Stimulated activated effector memory CD8-positive, alpha-beta T cell treated with anti-CD3 and anti-CD28 coated beads, Interleukin-12 subunit alpha, Interleukin-12 subunit beta, amount 100 ng/mL, for 72 hours (primary cell): Measurements from ENCODE around the gene ELP5.

Experiments
- ATAC-seq: fragments of 150-1000 bp; cut with Tn5 transposase; 2 replicates; pipeline ENCODE4 v1.10.0; 2021
- DNase-seq, 2 donors: peaks; one replicate each; pipeline ENCODE4 v3.0.0; 2021 to 2022; ENCODE audit warnings: low spot score in 2 of 2
- H3K27ac Mint-ChIP-seq: one replicate; pipeline ENCODE4 v1.8.0; 2022; ENCODE audit warnings: mild to moderate bottlenecking, mixed read lengths
- H3K36me3 Mint-ChIP-seq: one replicate; pipeline ENCODE4 v1.8.0; 2022; ENCODE audit warnings: mild to moderate bottlenecking, mixed read lengths
- H3K4me1 Mint-ChIP-seq: one replicate; pipeline ENCODE4 v1.8.0; 2022; ENCODE audit warnings: mixed read lengths
- H3K4me3 Mint-ChIP-seq: one replicate; pipeline ENCODE4 v1.8.0; 2022; ENCODE audit warnings: mild to moderate bottlenecking, mixed read lengths
- H3K9me3 Mint-ChIP-seq: one replicate; pipeline ENCODE4 v1.8.0; 2022; ENCODE audit warnings: mixed read lengths

Gene ELP5

DNA sequence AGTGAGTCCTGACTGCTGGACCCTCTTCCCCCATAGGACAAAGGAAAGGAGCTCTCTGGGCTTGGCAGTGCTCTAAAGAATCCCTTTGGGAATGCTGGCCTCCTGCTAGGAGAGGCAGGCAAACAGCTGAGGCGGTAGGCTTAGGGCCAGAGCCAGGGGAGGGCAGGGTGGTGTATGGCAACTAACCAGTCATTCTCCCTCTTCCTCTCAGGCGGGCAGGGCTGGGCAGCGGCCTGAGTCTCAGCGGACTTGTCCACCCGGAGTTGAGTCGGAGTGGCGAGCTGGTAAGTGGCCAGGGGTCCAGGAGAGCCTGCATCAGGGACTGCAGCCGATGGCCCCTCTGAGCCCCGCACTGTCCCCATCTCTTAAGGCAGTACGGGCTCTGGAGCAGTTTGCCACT, 27.9 kb upstream of the ELP5 start:
- Mint-ChIP-seq H3K27ac (peak overlapping the region; percentile 83), H3K36me3 (peaks cover 96% of the 10 kb centered on the region), H3K9me3 (no peaks in the 10 kb centered on the region), H3K4me1 (peaks cover 42% of the 10 kb centered on the region), H3K4me3 (no peak overlapping the region)
- no peak for ATAC-seq
- DNase-seq = no peak

DNA sequence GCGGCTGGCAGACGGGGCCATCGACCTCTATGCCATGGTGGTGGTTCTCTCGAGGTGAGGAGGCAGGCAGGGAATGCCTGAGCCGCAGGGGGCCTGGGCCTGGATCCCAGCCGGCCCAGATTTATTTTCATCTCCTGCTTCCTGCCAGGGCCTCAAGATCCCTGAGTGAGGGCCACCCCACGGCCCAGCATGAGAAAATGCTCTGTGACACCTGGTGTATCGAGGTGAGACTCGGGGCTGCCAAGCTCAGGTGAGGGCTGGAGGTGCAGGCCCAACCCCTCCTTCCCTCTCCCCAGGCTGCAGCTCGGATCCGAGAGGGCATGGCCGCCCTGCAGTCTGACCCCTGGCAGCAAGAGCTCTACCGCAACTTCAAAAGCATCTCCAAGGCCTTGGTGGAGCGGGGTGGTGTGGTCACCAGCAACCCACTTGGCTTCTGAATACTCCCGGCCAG, 27.3 kb upstream of the ELP5 start:
- DNase-seq = no peak
- peaks cover 37% of the 10 kb centered on the region for H3K4me1 Mint-ChIP-seq
- no peak overlapping the region for H3K27ac Mint-ChIP-seq
- H3K4me3 Mint-ChIP-seq = no peak overlapping the region
- H3K9me3 Mint-ChIP-seq = no peaks in the 10 kb centered on the region
- ATAC-seq = no peak
- peaks cover 97% of the 10 kb centered on the region for H3K36me3 Mint-ChIP-seq

DNA sequence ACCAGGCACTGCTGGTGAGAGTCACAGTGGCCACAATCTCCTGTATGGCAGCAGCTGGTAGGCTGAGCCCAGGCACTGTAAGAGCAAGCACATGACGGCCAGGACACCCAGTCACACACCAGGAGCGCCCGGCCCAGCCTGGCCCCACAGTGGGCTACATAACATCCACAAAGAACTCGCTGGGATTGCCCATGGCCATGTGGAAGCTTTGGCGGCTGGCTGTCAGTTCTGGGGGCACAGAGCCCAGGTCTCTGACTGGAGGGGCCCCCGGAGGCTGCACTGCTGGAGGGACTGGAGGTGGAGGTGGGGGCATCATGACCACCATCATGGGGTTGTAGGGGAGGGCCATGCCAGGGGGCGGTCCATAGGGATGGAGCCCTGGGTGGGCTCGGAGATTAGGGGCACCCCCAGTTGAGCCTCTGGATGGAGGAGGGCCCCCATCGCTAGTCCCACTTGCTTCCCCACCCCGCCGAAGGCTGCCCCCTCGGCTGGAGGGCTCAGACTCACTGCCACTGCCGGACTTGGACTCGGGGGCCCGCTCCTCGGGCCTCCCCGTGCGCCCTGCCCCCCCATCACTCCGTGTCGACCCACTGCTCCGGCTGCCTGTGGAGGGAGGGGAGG, 26.2 kb upstream of the ELP5 start:
- H3K4me1 Mint-ChIP-seq = peaks cover 36% of the 10 kb centered on the region
- no peaks in the 10 kb centered on the region for H3K9me3 Mint-ChIP-seq
- DNase-seq = no peak
- H3K36me3 Mint-ChIP-seq = peaks cover 97% of the 10 kb centered on the region
- ATAC-seq = no peak
- H3K4me3 Mint-ChIP-seq = no peak overlapping the region
- no peak overlapping the region for H3K27ac Mint-ChIP-seq

DNA sequence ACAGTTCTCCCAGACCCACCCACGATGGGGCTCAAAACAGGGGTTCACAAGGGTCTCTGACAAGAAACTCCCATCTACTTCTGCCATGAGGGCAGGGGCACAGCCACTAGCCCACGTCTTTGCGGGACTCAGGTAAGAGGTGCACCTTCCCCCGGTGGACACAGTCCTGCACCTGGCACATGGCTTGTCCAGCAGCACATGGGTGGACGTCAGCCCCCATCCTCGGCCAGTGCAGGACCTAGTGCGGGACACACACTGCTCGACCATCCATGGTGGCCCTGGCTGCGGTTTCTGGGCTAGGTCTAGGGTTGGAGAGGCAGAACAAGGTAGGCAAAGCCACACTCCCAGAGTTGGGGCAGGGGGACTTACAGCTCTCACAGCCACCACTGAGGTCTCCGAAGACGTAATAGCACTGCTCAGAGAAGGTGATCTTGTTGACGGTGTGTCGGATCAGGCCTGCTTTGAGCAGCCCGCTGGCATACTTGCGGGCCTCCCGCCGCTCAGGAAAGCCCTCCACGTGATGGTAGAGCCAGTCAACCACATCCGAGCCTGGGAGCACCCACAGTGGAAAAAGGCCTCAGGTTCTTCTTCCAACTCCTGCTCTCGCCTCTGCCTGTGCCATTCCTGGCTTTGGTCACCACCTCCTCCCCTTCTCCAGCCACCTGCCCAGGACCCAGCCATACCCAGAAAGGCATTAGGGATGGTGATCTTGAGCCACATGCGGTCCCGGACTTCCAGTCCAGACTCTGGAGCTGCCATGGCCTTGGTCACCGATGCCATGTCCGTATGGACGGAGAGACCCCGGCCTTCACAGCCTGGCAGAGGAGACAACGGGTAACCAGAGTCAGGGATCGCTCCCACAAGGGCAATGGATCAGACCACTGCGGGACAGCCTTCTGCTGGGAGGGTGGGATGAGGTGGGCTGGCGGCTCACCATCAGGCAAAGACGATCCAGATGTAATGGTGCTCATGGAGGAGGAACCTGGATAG, 25.0 kb upstream of the ELP5 start:
- H3K9me3 Mint-ChIP-seq = no peaks in the 10 kb centered on the region
- peaks cover 91% of the 10 kb centered on the region for H3K36me3 Mint-ChIP-seq
- DNase-seq (no peak), ATAC-seq (peak; percentile 17)
- peak overlapping the region; percentile 40 for H3K27ac Mint-ChIP-seq
- H3K4me3 Mint-ChIP-seq = no peak overlapping the region
- H3K4me1 Mint-ChIP-seq = peaks cover 32% of the 10 kb centered on the region

DNA sequence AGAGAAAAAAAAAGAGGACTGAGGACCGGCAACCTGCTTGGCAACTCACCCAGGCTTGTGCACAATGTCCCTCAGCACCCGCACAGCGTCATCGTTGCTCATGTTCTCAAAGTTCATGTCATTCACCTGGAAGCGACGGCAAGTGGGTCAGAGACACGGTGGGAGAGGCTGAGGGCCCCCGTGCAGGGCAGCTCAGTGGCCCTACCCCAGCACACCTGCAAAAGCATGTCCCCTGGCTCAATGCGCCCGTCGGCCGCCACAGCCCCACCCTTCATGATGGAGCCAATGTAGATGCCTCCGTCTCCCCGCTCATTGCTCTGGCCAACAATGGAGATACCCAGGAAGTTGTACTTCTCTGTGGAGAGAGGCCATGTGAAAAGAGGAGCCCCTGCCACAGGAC, 23.1 kb upstream of the ELP5 start:
- DNase-seq = no peak
- peaks cover 43% of the 10 kb centered on the region for H3K4me1 Mint-ChIP-seq
- H3K27ac Mint-ChIP-seq = peak overlapping the region; percentile 48
- no peak for ATAC-seq
- H3K4me3 Mint-ChIP-seq = no peak overlapping the region
- peaks cover 83% of the 10 kb centered on the region for H3K36me3 Mint-ChIP-seq
- no peaks in the 10 kb centered on the region for H3K9me3 Mint-ChIP-seq

DNA sequence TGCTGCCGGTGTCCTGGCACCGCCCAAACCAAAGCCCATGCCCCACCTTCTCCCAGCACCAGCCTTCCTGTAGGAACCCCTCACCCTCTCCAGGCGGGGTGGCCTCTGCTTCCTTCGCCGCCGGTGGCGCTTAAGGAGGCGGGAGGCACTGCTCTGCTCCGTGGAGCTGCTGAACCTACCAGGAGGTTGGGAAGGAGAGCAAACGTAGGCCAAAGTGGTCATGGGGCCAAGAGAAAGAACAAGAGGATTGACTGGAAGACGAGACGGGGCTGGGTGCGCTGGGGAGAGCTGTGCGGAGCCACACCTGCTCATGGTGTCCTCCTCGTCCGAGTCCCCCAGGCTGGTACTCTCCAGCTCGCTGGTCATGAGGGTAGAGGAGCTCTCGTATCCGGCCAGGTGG, 22.5 kb upstream of the ELP5 start:
- H3K9me3 Mint-ChIP-seq = no peaks in the 10 kb centered on the region
- peaks cover 46% of the 10 kb centered on the region for H3K4me1 Mint-ChIP-seq
- H3K4me3 Mint-ChIP-seq = no peak overlapping the region
- peak overlapping the region; percentile 48 for H3K27ac Mint-ChIP-seq
- H3K36me3 Mint-ChIP-seq = peaks cover 83% of the 10 kb centered on the region
- ATAC-seq (no peak), DNase-seq (no peak)

DNA sequence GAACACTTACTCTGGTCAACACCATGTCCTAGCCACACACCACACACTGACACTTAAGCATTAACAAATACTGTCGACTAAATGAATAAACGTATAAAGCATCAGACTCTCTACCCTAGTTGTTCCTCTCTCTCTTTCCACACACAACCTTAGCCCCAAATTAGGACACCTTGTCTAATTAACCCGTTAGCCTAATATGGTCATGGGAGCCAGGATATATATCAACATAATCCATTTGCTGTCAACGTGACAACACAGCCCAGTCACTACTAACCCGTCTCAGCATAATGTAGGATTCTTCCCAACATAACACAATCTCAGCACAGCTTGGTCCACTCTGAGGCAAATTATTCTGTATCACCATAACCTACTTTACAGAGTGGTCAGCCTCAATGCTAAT, 19.9 kb upstream of the ELP5 start:
- Mint-ChIP-seq H3K36me3 (peaks cover 85% of the 10 kb centered on the region), H3K4me1 (peaks cover 72% of the 10 kb centered on the region), H3K9me3 (no peaks in the 10 kb centered on the region), H3K27ac (no peak overlapping the region), H3K4me3 (peak overlapping the region; percentile 99)
- ATAC-seq (no peak), DNase-seq (no peak)

DNA sequence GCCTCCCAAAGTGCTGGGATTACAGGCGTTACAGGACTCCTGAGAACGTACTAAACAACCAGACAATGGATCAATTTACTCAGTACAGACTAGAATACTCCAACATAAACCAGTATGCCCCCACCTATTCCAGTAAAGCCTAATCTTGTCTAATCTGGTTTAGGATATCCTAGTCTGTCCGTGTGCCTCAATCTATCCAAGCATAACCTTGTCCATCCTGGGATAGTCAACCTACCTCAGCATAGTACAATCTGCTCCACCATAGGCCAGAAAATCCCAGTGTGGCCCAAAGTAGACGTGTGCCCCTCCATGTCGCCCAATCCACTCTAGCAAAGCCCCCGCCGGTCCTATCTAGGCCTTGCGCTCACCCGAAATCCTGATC, 18.3 kb upstream of the ELP5 start:
- H3K4me1 Mint-ChIP-seq = peaks cover 68% of the 10 kb centered on the region
- peaks cover 80% of the 10 kb centered on the region for H3K36me3 Mint-ChIP-seq
- H3K4me3 Mint-ChIP-seq = peak overlapping the region; percentile 99
- H3K27ac Mint-ChIP-seq = peak overlapping the region; percentile 95
- no peaks in the 10 kb centered on the region for H3K9me3 Mint-ChIP-seq
- ATAC-seq = peak; percentile 4
- no peak for DNase-seq

DNA sequence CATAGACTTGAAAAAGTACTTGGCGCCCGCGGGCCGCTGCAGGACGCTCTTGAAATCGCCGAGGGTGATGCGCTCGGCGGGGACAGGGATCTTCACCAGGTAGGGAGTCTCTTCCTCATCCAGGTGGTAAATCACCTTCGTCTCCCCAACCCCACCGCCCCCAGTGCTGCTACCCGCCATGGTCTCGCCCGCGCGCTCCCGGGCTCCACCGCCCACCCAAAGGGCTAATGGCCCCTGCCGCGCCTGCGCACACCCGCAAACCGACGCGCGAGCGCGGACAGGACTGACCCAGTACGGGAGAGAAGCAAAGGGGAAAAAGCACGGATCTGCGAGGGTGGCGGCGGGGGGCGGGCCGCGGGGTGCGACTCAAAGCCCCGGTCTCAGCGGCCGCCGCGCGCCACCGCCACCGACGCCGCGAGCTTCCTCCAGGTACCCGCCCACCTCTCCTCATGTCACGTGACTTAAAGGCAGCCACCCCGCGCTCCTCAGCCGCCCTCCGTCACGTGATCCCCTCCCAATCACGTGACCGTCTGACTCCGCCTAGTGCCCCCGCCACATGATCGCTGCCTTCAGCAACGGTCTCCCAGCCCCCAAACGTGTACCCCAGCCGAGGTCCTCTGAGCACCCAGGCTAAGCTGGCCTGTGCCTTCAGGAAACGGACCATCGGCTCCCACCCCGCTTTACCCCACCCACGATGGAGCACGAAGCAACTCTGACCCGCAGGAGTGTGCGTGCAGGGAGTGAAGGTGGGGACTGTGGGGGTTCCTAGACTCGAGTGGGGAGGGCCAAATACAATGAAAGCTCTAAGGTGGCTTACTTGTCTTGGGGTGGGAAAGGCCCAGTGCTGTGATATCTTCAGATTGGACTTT, 17.7 kb upstream of the ELP5 start, which contains the start of gene DVL2:
TSS of gene DVL2 (minus strand) at position 435 of the 869 bp plus-strand sequence. CDS start at position 180, 255 bp downstream.
- ATAC-seq (peak; percentile 65), DNase-seq (peak; percentile 85 to 98)
- peak within 1 kb of the TSS; percentile 99 for H3K4me3 Mint-ChIP-seq
- H3K27ac Mint-ChIP-seq = peak within 1 kb of the TSS; percentile 95
- peaks cover 80% of the 10 kb centered on the region for H3K36me3 Mint-ChIP-seq
- H3K9me3 Mint-ChIP-seq = no peaks in the 10 kb centered on the region
- H3K4me1 Mint-ChIP-seq = peaks cover 68% of the 10 kb centered on the region

DNA sequence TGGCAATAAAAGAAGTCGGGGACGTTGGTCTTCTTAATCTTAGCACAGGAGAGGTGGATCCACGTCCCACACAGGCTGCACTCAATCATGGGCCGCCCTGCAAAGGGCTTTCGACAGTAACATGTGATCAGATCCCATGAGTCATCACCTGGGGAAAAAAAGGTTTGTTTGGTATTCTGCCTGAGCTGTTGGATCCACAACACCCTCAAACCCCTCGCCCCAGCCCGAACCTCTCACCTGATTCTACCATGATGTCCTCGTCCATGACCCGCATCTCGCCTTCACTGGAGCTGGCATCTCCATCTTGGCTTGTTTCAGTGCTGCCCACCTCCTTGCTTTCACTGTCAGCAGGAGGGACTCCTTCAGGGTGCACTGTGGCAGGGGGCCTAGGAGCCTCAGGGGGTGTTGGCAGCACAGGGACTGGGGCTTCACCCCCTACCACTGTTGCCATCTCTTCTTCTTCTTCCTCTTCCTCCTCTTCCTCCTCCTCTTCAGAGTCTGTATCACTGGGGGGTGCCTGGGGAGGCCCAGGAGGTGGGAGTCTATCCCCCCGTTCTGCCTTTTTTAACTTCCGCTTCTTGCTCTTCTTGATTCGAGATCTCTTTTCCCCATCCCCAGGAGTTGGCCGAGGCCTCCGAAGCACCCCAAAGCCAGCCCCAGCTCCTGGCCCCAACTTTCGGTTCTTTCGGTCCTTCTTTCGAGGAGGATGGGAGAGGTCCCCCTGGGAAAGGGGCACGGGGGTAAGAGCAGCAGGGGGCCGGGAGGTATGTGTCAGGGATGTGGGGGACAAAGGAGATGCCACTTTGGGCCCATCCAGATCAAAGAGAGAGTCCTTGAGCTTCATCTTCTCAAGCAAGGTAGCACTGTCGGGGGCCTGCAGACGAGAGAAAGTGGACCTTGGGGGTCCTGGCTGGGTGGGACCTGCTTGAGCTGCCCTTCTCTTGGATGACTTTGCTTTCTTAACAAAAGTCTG, 16.0 kb upstream of the ELP5 start:
- Mint-ChIP-seq H3K9me3 (no peaks in the 10 kb centered on the region), H3K4me3 (peak overlapping the region; percentile 99), H3K27ac (peak overlapping the region; percentile 36), H3K4me1 (peaks cover 74% of the 10 kb centered on the region), H3K36me3 (peaks cover 82% of the 10 kb centered on the region)
- DNase-seq = no peak
- no peak for ATAC-seq

DNA sequence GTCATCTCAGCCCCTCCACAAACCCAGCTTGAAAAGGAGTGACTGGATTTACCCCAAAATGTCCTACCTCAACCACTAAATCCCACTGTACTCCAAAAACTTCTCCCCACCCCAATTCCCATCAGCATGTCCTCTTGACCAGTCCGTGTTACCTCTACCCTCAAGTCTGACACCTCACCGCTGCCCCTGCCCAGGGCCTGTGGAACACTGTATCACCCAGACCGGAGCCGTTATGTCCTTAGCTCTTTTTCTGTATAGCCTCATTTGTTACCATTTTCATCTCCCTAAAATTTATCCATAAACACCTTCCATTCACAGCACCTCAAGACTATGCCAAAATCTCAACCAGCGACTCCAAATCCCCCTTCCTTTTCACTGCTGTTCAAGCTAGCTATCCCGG, 15.2 kb upstream of the ELP5 start:
- no peaks in the 10 kb centered on the region for H3K9me3 Mint-ChIP-seq
- H3K36me3 Mint-ChIP-seq = peaks cover 88% of the 10 kb centered on the region
- peaks cover 79% of the 10 kb centered on the region for H3K4me1 Mint-ChIP-seq
- DNase-seq (no peak), ATAC-seq (no peak)
- H3K27ac Mint-ChIP-seq = peak overlapping the region; percentile 97
- peak overlapping the region; percentile 99 for H3K4me3 Mint-ChIP-seq

DNA sequence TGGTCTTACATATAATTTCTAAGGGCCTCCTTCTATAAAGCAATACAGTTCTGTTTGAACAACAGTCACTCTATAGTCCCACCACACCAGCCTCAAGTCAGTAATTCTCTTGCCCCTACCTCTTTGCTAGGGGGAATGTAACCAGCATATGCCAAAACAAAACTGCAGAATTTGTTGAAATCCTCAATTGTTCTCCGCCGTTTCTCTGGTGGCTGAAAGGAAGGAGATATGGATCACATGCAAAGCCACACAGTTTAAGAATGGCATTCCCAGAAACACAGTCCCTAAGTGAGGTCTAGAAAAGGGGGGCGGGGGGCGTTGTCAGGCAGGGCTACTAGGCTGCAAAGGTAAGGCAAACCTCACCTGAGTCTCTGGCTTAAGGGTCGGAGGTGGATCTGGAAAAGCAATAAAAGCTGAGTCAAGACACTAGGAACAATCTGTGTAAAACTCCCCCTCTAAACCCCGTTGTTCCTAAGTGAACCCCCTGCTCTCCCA, 14.7 kb upstream of the ELP5 start:
- peaks cover 88% of the 10 kb centered on the region for H3K36me3 Mint-ChIP-seq
- no peak for DNase-seq
- H3K4me1 Mint-ChIP-seq = peaks cover 79% of the 10 kb centered on the region

DNA sequence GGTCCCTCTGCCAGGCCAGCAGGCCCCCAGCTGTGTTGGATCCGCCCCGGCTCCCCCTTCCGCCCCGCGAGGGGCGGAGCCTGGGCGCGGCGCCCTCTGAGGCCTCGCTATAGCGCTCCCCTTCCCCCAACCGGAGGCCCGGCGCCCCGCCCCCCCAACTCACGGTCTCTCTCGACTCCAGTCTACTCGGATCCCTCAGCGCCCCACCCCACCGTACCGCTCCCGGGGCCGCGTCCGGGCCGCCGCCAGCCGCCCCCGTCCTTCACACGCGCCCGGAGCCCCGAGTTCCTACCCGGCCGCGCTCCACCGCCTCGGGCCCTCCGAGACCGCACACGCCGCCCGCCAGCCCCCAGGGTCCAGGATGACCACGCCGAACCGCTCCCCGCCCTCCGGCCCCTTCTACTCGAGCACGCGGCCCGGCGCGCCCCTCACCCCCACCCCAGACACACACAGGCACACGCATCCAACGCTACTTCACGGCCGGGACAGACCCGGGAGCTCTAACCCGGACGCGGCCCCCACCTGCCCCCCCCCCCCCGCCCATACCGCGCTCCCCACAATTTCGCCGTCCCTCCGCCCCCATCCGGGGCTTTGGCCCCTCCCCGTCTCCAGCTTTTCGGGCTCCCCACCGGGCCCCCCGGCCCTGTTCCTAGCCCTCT, 14.1 kb upstream of the ELP5 start:
- H3K4me3 Mint-ChIP-seq = peak overlapping the region; percentile 99
- peaks cover 80% of the 10 kb centered on the region for H3K4me1 Mint-ChIP-seq
- H3K9me3 Mint-ChIP-seq = no peaks in the 10 kb centered on the region
- H3K27ac Mint-ChIP-seq = peak overlapping the region; percentile 97
- ATAC-seq (peak; percentile 52), DNase-seq (peak; percentile 77 to 89)
- H3K36me3 Mint-ChIP-seq = peaks cover 92% of the 10 kb centered on the region

More for the DNA sequence above, 14.7 kb upstream of the ELP5 start:
- Mint-ChIP-seq H3K9me3 (no peaks in the 10 kb centered on the region), H3K27ac (peak overlapping the region; percentile 97), H3K4me3 (peak overlapping the region; percentile 99)
- no peak for ATAC-seq
